HUDEP-2 (cell line): ENCODE measurements around the gene TTLL3.
A peak's percentile ranks its signal among the peaks of the same experiment; 100 is the strongest.
"Not testable (repeated sequence)": the region's sequence is repeated elsewhere in the genome, so short reads cannot be mapped to it uniquely, and the experiment has no call there.

ENCODE experiments used
- DNase-seq, 76 experiments: peaks; one replicate each; lab custom pipeline; 2025; ENCODE audit not compliant: unreplicated experiment in 76 of 76; lab: John Stamatoyannopoulos, UW

Gene TTLL3

DNA sequence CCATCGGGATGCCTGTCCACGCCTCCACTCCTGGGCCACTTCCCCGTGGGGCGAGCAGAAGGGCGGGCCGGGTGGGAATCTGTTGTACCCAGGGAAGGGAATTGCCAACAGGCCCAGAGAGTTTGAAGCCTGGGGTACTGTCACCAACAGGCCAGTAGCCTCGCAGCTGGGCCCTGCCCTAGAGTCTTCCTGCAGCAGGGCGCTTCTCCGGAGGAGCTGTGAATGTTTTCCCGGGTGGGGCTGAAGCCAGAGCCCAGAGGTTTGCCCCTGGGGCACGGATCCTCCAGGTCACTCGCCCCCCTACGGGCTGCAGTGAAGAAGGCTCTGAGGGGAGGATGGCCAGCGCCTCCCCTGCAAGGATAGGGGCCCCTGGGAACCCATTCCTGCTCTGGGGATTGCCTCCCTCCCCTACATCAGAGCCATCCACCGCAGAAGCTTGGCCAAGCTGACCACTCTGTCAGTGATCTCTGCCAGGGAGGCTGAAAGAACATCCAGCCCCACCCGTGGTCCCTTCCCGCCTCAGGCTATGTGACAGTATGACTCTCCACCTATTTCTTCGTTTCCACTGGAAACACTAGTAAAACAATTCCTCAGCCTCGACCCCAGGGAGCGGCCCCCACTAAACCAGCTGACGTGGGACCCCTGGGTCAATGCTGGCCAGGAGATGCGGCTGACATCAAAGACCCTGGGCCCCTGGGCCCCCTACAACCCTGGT, 53.2 kb downstream of the TTLL3 start:
- no peak for DNase-seq

DNA sequence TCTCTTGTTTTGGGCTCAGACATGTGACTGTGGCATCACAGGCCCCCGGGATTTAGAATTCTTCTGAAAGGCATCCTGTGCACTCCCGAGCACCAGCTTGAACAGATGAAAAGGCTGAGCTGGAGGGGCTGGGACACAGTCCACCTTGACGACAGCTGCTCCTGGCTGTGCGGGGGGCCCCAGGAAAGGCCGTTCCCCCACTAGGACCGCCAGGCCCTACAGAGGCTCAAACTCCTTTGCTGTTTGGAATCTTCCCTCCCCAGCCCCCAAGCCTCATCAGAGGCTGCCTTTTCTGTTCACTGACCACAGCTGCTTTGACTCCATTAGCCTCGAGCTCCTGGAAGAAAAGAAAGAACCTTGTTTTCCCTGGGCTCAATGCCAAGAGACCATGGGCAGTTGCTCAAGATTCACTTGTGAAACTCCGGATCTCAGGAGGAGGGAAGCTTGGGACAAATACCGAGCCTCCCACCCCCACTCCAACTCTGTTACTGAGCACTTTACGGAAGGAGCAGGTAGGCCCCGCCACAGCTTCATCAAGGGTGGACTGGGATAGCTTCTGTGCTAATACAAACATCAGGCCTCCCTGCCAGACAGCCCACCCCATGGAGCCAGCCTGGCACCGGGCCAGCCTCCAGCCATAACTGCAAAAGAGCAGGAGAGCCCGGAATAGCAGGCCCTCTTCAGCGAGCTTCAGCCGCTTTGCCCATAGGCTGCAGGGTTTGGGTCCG, 54.3 kb downstream of the TTLL3 start:
- no peak for DNase-seq

DNA sequence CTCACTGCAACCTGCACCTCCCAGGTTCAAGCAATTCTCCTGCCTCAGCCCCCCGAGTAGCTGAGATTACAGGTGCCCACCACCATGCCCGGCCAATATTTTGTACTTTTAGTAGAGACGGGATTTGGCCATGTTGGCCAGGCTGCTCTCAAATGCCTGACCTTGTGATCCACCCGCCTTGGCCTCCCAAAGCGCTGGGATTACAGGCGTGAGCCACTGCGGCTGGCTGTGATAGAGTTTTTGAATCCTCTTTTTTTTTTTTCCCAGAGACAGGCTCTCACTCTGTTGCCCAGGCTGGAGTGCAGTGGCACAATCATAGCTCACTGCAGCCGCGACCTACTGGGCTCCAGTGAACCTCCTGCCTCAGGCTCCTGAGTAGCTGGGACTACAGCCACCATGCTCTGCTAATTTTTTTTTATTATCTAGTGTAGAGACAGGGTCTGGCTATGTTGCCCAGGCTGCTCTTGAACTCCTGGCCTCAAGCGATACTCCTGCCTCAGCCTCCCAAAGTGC, 55.1 kb downstream of the TTLL3 start:
- not testable (repeated sequence) for DNase-seq

DNA sequence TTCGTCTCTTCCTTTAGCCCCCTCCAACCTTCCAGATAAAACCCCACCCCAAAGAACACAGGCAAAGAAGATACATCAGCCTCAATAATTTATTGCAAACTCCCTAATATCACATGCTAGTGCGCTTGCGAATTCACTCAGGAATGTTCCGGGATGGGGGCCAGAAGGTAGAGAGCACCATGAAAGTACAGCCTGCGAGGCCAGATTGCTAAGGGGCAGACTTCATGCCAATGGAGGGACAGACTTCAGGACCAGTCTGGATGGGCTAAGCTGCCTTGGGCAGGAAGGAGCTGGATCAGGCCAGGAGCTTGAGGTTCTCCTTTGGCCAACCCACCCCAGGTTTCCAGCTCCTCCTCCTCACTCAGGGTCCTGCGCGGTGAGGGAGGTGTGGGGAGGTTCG, 56.6 kb downstream of the TTLL3 start:
- no peak for DNase-seq

DNA sequence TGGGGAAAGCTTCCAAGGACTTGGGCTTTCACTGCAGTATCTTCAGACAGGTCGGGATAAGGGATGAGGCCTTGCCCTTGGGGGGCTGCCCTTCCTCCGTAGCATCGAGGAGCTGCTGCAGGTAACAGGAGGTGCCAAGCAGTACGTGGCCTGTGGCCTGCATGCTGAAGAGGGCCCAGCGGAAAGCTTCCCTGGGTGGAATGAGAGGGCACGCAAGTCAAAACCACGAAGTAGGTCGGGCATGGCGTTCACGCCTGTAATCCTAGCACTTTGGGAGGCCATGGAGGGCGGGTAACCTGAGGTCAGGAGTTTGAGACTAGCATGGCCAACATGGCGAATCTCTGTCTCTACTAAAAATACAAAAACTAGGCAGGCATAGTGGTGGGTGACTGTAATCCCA, 57.0 kb downstream of the TTLL3 start:
- no peak for DNase-seq

DNA sequence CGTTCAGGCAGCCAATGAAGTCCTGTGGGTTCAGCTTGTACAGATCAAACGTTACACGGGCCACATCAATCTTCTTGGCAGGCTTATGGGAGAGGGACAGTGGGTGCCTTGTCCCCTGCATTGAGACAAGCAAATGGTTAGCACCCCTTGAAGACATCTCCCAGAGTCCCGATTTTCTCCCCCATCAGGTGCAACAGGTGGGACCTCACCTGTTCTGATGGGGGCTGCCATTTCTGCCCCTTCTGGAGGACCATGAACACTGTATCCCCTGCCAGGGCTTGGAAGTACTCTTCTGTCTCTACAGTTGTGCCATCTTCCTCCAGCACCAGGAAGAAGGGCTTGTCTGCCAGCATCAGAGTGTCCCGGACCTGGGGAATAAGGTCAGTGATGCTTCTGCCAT, 59.9 kb downstream of the TTLL3 start:
- DNase-seq: no peak

DNA sequence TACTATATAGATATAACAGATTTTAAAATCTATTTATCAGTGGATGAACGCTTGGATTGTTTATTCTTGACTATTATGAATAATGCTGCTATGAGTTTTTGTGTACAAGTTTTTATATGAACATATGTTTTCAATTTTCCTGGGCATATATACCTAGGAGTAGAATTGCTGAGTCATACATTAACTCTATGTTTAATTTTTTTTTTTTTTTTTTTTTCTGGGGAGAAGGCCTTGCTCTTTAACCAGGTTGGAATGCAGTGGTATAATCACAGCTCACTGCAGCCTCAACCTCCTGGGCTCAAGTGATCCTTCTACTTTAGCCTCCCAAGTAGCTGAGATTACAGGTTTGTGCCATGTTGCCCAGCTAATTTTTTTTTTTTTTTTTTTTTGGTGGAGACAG, 60.9 kb downstream of the TTLL3 start:
- no peak for DNase-seq

DNA sequence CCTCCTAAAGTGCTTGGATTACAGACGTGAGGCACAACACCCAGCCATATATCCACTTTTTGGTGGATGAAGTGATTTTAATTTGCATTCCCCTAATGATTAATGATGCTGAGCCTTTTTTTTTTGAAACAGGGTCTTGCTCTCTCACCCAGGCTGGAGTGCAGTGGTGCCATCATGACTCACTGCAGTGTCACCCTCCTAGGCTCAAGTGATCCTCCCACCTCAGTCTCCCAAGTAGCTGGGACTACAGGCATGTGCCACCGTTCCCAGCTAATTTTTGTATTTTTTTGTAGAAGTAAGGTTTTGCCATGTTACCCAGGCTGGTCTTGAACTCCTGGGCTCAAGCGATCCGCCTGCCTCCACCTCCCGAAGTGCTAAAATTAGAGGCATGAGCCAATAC, 62.0 kb downstream of the TTLL3 start:
- not testable (repeated sequence) for DNase-seq

DNA sequence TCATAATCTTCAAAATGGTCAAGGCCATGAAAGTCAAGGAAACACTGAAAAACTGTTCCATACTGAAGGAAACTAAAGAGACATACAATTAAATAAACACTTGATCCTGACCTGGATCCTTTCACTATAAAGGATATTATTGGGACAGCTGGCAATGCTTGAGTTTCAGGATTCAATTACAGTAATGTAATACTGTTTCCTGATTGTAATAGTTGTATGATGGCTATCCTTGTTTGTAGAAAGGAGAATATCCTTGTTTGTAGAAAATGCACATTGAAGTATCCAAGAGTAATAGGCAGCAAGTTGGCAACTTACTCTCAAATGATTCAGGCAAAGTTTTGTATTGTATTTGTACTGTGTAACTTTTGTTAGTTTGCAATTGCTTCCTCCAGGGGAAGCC, 65.4 kb downstream of the TTLL3 start:
- no peak for DNase-seq

DNA sequence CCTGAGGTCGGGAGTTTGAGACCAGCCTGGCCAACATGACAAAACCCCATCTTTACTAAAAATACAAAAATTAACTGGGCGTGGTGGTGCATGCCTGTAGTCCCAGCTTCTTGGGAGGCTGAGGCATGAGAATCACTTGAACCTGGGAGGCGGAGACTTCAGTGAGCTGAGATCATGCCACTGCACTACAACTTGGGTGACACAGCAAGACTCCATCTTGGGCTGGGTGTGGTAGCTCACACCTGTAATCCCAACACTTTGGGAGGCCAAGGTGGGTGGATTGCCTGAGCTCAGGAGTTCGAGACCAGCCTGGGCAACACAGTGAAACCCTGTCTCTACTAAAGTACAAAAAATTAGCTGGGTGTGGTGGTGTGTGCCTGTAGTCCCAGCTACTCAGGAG, 66.2 kb downstream of the TTLL3 start:
- not testable (repeated sequence) for DNase-seq

DNA sequence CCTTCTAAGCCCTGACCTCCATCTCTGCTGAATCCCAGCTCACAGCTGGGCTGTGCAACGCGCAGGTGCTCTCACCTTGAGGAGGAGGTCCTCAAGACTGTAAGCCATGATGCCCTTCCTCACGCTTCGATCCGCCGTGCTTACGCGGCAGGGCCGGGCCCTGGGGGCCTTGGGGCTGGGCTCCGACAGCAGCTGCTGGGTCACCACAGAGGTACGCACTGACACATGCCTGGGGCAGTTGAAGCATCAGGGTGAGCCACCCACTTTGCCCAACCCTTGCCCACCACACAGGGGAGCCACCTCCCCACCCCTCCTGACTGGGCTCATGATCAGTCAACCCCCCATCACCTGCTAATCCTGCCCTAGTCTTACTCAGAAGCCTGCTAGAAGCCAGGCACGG, 66.9 kb downstream of the TTLL3 start:
- DNase-seq: no peak

DNA sequence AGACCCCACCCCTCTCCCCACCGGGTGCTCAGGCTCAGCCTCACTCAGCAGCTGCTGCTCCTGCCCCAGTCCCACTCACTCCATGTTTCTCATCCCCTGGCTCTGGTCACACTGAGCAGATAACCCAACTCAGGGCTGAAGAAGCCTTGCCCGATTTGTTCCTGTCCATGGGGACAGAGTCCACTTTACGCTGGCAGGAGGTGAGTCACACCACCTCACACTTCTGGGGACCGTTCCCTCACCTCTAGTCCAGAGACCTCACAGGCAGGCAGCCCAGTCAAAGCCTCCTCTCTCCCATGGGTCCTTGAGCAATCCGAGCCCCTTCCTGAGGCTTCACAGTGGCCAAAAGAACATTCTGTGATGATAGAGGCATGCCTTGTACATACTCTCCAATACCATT, 68.6 kb downstream of the TTLL3 start:
- DNase-seq: no peak

DNA sequence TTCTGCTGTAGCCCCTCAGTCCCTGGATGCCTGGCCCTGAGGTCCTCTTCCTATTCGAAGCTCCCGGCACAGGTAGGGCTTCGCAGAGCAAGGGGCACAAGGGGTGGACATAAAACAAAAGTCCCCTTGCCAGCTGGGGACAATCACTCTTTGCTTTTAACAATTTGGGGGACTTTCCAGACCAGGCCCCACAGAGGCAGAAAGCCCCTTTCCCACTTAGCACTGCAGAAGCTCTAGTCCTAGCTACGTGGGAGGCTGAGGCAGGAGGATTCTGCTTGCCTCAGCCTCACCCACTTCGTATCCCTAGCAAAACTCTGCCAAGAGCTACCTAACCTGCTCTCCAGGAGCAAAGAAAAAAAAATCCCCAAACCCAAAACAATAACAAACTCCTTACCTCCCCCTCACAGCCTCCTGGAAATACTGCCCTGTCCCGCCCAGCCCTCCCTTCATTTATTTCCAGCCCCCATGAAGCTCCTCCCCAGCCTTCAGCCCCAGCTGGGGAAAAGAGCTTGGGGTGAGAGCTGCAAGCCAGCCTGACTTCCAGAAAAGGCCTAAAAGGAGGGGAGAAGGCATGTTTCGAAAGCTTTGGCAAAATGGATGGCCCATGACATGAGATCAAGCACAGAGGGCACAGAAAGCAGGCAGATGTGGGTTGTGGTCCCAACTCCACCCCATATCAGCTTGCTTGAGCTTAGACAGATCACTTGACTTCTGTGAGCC, 69.9 kb downstream of the TTLL3 start, which contains the start of gene CIDEC:
Gene CIDEC, minus strand, starts transcription at position 424 of the 720 bp plus-strand sequence. CDS start 1,767 bp downstream, outside the sequence.
- DNase-seq: no peak

DNA sequence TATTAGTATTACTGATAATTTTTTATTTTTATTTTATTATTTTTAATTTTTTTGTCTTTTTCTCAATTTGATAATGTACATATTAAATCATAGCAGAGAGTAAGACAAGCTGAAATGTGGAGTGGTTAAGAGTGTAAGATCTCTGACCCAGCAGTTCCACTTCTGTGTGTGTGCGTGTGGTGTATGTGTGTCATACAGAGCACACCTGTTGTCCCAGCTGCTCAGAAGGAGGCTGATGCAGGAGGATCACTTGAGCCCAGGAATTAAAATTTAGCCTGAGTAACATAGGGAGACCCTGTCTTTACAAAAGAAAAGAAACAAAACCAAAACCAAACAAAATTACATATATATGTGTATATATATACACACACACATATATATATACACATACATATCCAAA, 71.4 kb downstream of the TTLL3 start:
- DNase-seq: no peak

DNA sequence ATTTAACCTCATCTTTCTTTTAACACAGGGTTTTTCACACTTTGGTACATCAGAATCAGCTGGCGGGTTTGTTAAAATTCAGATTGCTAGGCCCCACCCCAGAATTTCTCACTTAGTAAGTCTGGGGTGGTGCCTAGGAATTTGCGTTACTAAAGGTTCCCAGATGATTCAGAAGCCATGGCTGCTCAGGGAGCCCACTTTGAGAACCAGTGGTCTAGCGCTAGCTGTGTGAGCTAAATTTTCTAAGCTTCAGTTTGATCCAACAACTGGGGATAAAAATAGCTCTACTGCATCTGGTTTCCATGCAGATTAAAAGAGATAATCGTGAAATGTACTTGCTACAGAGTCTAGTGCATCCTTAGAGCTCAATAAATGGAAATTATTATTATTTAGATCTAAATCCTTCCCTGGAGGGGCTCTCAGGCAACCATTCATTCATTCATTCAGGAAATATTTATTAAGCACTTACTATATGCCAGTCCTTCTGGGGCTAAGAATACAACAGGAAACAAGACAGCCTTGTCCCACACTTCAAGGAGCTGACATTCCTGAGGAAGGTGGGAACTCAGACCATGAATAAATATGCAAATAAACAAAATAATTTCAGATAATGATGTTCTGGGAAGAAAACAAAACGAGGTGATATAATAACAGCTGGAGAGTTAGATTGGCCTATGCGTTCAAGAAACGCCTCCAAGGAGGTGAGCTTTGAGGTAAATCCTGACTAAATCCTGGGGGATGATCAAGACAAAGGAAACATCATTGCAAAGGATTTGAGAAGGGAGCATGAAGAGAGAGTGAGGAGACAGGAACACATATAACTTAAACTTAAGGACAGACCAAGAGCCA, 73.9 kb downstream of the TTLL3 start:
- DNase-seq: no peak

DNA sequence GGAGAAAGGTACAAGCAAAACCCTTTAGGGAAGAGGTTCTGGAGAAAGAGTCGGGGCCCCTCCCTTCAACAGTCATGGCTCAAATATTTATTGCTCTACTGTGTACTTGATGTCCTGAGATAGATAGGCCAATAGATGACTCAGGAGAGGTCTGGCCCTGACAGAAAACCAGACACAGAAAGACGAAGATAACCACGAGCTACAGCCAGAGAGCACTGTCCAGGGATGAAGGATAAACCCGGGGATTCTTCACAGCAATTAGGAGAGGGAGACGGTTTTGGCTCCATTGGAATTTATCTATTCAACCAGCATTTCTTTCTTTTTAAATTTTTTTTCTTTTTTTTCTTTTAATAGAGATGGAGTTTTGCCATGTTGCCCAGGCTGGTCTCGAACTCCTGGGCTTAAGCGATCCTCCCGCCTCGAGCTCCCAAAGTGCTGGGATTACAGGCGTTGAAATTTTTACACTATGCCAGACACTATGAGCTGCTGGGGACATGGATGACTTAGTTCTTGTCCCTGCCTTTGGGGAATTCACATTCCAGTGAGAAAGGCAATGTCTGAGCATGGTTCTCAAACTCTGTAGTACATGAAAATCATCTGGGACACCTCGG, 74.6 kb downstream of the TTLL3 start:
- peak in 50 of 76 experiments; percentile 5 to 66 (median 34) for DNase-seq
